ENCODE measurements around the gene EPB41. TPM values are rescaled to one million over a fixed set of nuclear protein-coding genes. Genes with fewer than 3 reads are reported as not detected.
"Not testable (repeated sequence)": the region's sequence is repeated elsewhere in the genome, so short reads cannot be mapped to it uniquely, and the experiment has no call there.

EPB41 gene
- total RNA-seq, 1 donor from 2014 or later = 15.5 TPM

- TF ChIP-seq, protein P1, sequence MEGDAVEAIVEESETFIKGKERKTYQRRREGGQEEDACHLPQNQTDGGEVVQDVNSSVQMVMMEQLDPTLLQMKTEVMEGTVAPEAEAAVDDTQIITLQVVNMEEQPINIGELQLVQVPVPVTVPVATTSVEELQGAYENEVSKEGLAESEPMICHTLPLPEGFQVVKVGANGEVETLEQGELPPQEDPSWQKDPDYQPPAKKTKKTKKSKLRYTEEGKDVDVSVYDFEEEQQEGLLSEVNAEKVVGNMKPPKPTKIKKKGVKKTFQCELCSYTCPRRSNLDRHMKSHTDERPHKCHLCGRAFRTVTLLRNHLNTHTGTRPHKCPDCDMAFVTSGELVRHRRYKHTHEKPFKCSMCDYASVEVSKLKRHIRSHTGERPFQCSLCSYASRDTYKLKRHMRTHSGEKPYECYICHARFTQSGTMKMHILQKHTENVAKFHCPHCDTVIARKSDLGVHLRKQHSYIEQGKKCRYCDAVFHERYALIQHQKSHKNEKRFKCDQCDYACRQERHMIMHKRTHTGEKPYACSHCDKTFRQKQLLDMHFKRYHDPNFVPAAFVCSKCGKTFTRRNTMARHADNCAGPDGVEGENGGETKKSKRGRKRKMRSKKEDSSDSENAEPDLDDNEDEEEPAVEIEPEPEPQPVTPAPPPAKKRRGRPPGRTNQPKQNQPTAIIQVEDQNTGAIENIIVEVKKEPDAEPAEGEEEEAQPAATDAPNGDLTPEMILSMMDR (conservative IDR thresholded peaks at IDR 0.05; ENCODE audit: low read depth, low read length) = no peak
- DNase-seq (ENCODE audit: low read depth) = no peak
- no peak overlapping the region for H3K4me3 ChIP-seq (ENCODE audit: low read depth, low read length)
Observed at GRCh38 chr1:29052941-29053340, 138.6 kb downstream of the EPB41 start.

DNA sequence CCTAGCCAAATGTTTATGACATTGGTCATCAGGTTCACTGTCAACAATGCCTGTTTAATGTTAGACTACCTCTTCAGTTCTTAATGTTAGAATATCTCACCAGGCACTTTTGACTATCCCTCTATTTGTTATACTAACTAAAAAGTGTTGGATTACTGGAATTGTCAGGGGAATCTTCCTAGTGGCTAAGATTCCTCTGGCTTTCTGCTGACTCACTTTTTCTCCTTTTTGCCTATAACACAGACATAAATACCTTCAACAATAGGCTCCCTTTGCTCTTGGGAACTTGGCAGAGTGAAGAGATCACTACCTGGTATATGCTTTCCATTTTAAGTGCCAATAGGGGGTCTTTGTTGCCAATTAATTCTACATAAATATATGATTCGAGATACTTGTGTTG is 140.8 kb downstream of the EPB41 start:
- no peak for DNase-seq (ENCODE audit: low read depth)
- H3K4me3 ChIP-seq (ENCODE audit: low read depth, low read length) = no peak overlapping the region
- TF ChIP-seq, protein P1 (conservative IDR thresholded peaks at IDR 0.05; ENCODE audit: low read depth, low read length) = no peak

DNA sequence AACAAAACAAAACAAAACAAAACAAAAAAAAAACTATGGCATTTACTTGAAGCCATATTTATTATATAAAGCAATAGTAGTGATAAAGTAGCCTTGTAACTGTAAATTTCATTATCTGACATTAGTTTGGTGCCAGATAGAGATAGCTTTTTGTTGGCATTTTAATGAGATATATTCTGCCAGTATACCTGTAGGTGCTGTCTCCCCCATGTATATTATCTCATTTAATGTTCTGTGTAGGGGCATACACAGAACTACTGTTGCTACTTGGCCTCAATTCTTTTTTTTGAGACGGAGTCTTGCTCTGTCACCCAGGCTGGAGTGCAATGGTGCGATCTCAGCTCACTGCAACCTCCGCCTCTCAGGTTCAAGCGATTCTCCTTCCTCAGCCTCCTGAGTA is 141.9 kb downstream of the EPB41 start:
- no peak overlapping the region for H3K4me3 ChIP-seq (ENCODE audit: low read depth, low read length)
- no peak for DNase-seq (ENCODE audit: low read depth)

GRCh38 chr1:29057700-29058099 is 143.3 kb downstream of the EPB41 start:
- TF ChIP-seq, protein P1 (conservative IDR thresholded peaks at IDR 0.05; ENCODE audit: low read depth, low read length) = no peak
- DNase-seq (ENCODE audit: low read depth) = no peak
- no peak overlapping the region for H3K4me3 ChIP-seq (ENCODE audit: low read depth, low read length)

More for the DNA sequence above, 141.9 kb downstream of the EPB41 start:
- TF ChIP-seq, protein P1 (conservative IDR thresholded peaks at IDR 0.05; ENCODE audit: low read depth, low read length) = no peak

GRCh38 chr1:29062157-29062942 is 148.0 kb downstream of the EPB41 start:
- TF ChIP-seq, protein P1 (conservative IDR thresholded peaks at IDR 0.05; ENCODE audit: low read depth, low read length) = no peak
- no peak for DNase-seq (ENCODE audit: low read depth)
- no peak overlapping the region for H3K4me3 ChIP-seq (ENCODE audit: low read depth, low read length)

DNA sequence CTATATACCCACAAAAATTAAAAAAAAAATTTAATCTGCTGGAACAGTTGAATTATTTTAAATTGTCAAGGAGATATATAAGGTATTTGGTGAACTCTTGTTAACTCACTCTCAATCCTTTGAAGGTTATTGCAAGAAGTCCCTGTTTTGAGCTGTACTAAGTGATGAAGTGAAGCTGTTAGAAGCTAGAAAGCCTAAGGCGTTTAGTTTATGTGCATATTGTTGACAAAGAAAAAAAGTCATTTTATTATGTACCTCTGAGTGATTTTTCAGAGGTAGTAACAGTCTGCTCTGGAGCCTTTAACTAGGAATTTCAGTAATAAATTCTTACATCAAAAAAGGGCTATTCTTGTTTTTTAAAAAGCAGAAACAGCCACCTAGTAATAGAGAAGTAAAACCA is 149.7 kb downstream of the EPB41 start:
- DNase-seq (ENCODE audit: low read depth) = no peak
- TF ChIP-seq, protein P1 (conservative IDR thresholded peaks at IDR 0.05; ENCODE audit: low read depth, low read length) = no peak
- H3K4me3 ChIP-seq (ENCODE audit: low read depth, low read length) = no peak overlapping the region

- TF ChIP-seq, protein P1 (conservative IDR thresholded peaks at IDR 0.05; ENCODE audit: low read depth, low read length) = no peak
Observed at GRCh38 chr1:29077155-29077554, 162.8 kb downstream of the EPB41 start.

DNA sequence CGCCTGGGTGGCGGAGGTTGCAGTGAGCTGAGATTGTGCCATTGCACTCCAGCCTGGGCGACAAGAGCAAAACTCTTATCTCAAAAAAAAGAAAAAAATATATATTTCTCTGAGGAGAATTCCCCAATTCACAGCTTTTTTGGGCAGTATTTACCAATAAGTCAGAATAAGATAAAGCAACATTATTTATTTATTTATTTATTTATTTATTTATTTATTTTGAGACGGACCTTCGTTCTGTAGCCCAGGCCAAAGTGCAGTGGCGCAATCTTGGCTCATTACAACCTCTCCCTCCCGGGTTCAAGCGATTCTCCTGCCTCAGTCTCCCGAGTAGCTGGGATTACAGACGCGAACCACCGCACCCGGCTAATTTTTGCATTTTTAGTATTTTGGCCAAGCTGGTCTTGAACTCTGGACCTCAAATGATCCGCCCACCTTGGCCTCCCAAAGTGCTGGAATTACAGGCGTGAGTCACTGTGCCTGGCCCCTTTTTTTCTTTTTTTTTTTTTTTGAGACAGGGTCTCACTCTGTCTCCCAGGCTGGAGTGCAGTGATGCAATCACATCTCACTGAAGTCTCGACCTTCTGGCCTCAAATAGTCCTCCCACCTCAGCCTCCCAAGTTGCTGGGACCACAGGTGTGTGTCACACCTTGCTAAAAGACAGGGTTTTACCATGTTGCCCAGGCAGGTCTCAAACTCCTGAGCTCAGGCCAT is 165.7 kb downstream of the EPB41 start:
- not testable (repeated sequence) for DNase-seq (ENCODE audit: low read depth); H3K4me3 ChIP-seq (ENCODE audit: low read depth, low read length)

More at GRCh38 chr1:29077155-29077554, 162.8 kb downstream of the EPB41 start:
- no peak overlapping the region for H3K4me3 ChIP-seq (ENCODE audit: low read depth, low read length)
- no peak for DNase-seq (ENCODE audit: low read depth)
